ENCODE results near the gene RNF17. TPM values are rescaled to one million over a fixed set of nuclear protein-coding genes. Genes with fewer than 3 reads are reported as not detected.

Gene RNF17
- total and polyA plus RNA-seq, 2 experiments from 2014 or later, result not detected

DNA sequence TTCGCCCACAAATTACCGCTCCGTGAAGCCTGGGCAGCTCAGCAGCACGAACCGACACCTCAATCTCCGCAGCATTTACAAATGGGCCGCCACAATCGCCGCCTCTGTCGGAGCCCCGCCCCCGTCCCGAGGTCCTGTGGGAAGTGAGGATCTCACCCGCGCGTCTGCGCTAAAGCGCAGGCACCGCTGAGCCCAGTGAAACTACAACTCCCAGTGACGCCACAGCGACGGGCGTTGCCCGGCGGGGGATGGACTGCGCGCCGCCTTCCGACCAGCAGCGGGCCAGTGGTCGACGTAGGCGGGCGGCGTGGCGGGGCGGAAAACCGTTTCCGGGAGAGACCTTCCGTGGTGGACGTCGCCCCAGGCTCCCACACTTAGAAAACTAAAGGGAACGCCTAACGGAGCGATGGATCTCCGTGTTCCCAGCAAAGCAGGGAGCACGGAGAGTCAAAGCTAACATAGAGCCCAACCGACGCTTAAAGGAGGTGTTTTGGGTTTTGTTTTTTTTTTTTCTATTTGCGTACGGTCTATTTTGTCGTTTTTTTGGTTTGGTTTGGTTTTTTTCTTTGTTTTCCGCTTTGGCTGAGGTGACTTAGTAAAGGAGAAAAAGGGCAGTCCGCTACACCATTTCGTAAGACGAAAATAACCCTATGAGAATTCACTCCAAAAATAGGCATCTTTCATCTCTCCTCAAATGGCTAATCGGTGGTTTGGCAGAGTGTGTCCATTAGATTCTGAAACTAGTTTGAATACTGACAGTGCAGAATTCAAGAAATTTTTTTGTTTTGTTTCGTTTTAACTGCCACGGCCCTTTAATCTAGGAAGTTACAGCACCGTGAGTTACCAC lies 159.0 kb downstream of the RNF17 start:
- 0 out of 2 replicates have a peak, but pooled peaks cover 4% of the 10 kb centered on the region for H3F3A ChIP-seq (ENCODE audit: insufficient read depth)
- no peaks in the 10 kb centered on the region for H4K20me1 ChIP-seq (ENCODE audit: insufficient read depth)
- H3K9me3 ChIP-seq (ENCODE audit: low read depth), result no peaks in the 10 kb centered on the region
- H3K27ac ChIP-seq, result peak overlapping the region; percentile 99
- WGBS, 2 experiments (ENCODE audit: low coverage in 1 of 2, low lambda C conversion rate in 2 of 2, missing lambda C conversion rate in 2 of 2), result 1% methylated on average over 59 to 60 of the region's 60 CpGs
- TF ChIP-seq EZH2 (IDR thresholded peaks at IDR 0.05; ENCODE audit: insufficient read depth, poor library complexity, severe bottlenecking) (no peak), EZH2phosphoT487 (IDR thresholded peaks at IDR 0.05; ENCODE audit: insufficient read depth, low read depth) (no peak)
- no peaks in the 10 kb centered on the region for H3K27me3 ChIP-seq (replicated peaks; ENCODE audit: insufficient read depth)
- peaks cover 42% of the 10 kb centered on the region for H3K79me2 ChIP-seq (ENCODE audit: insufficient read depth)
- peak overlapping the region; percentile 85 for H3K4me3 ChIP-seq
- H3K9ac ChIP-seq, result peak overlapping the region; percentile 97
- in situ Hi-C loops (cut with MboI), result no loop called here
- peaks cover 14% of the 10 kb centered on the region for H3K4me1 ChIP-seq (ENCODE audit: insufficient read depth)
- no peaks in the 10 kb centered on the region for H3K36me3 ChIP-seq (ENCODE audit: low read depth)
- peak overlapping the region; percentile 97 for H2AFZ ChIP-seq
- H3K9me2 ChIP-seq (ENCODE audit: insufficient read depth), result no peaks in the 10 kb centered on the region
- peak overlapping the region; percentile 97 for H3K4me2 ChIP-seq (ENCODE audit: unreplicated experiment)
- DNase-seq, result peak; percentile 100

DNA sequence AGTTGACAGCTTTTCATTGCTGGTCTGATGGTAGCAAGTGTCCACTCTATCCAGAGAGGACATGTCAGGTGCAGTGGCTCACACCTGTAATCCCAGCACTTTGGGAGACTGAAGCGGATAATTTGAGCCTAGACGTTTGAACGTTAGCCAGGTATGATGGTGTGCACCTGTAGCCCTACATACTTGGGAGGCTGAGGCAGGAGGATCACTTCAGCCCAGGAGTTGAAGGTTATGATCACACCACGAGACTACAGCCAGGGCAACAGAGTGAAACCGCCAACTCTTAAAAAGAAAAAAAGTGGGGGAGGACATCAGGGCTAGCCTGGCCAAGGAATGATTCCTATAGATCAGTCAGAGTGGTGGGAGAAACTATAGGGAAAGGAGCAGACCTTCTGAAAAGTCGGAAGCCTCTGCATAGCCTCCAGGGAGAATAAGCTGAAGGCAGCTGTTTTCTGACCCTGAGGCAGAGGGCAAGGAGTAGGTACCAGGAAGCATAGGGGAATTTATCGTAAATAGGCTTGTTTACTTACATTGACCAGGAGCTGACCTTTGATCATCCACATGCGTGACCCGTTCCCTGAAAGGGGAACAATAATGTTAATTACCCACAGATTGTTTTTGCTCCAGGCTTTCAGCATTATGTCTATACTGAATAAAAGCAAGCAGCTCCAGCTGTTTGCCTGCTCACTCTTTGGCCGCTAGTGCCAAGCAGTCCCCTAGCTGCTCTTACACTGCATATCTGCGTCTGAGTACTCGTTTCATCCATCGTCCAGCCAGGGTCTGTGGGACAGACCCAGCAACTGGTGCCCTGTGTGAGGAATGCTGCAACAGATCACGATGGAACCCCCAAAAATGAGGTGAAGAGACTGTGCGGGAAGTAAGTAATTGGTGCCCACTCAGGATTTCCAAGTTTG lies 161.6 kb downstream of the RNF17 start:
- TF ChIP-seq EZH2 (IDR thresholded peaks at IDR 0.05; ENCODE audit: insufficient read depth, poor library complexity, severe bottlenecking) (no peak), EZH2phosphoT487 (IDR thresholded peaks at IDR 0.05; ENCODE audit: insufficient read depth, low read depth) (no peak)
- Histone ChIP-seq H3K4me2 (ENCODE audit: unreplicated experiment) (no peak overlapping the region), H3K27me3 (replicated peaks; ENCODE audit: insufficient read depth) (peaks cover 17% of the 10 kb centered on the region), H3K9ac (no peak overlapping the region), H3K79me2 (ENCODE audit: insufficient read depth) (peaks cover 17% of the 10 kb centered on the region), H2AFZ (no peak overlapping the region), H3K9me3 (ENCODE audit: low read depth) (no peaks in the 10 kb centered on the region), H3K36me3 (ENCODE audit: low read depth) (no peaks in the 10 kb centered on the region), H3K27ac (no peak overlapping the region), H3F3A (ENCODE audit: insufficient read depth) (0 out of 2 replicates have a peak, but pooled peaks cover 4% of the 10 kb centered on the region), H3K4me3 (no peak overlapping the region), H3K4me1 (ENCODE audit: insufficient read depth) (peaks cover 14% of the 10 kb centered on the region), H3K9me2 (ENCODE audit: insufficient read depth) (no peaks in the 10 kb centered on the region), H4K20me1 (ENCODE audit: insufficient read depth) (no peaks in the 10 kb centered on the region)
- DNase-seq, result no peak
- in situ Hi-C loops (cut with MboI), result no loop called here
- WGBS, 2 experiments (ENCODE audit: low coverage in 1 of 2, low lambda C conversion rate in 2 of 2, missing lambda C conversion rate in 2 of 2), result 48 to 52% methylated on average over 15 of the region's 15 CpGs

DNA sequence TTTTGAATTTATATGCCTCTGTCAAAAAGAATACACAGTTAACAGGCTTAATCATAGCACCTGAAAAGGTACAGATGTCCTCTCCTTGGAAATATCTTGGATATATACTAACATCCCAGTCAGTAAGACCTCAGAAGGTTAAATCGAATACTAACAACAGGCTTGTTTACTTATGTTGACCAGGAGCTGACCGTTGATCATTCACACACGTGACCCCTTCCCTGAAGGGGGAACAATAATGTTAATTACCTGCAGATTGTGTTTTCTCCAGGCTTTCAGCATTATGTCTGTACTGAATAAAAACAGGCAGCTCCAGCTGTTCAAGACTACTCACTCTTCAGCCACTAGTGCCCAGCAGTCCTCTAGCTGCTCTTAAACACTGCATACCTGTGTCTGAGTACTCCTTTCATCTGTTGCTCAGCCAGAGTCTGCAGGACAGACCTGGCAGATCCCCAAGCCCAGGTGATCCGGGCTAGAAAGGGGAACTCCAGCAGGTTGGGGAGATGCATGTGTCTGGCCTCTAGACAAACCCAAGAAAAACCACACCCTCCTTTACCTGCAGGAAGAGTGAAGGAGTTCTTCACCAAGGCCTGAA lies 163.9 kb downstream of the RNF17 start:
- no peaks in the 10 kb centered on the region for H3K9me3 ChIP-seq (ENCODE audit: low read depth)
- H3K79me2 ChIP-seq (ENCODE audit: insufficient read depth), result no peaks in the 10 kb centered on the region
- peaks cover 40% of the 10 kb centered on the region for H3K27me3 ChIP-seq (replicated peaks; ENCODE audit: insufficient read depth)
- H2AFZ ChIP-seq, result no peak overlapping the region
- no peak overlapping the region for H3K4me3 ChIP-seq
- H3F3A ChIP-seq (ENCODE audit: insufficient read depth), result 0 out of 2 replicates have a peak, but pooled peaks cover 4% of the 10 kb centered on the region
- H4K20me1 ChIP-seq (ENCODE audit: insufficient read depth), result no peaks in the 10 kb centered on the region
- H3K36me3 ChIP-seq (ENCODE audit: low read depth), result no peaks in the 10 kb centered on the region
- no peak overlapping the region for H3K27ac ChIP-seq
- no peaks in the 10 kb centered on the region for H3K9me2 ChIP-seq (ENCODE audit: insufficient read depth)
- no peak overlapping the region for H3K4me2 ChIP-seq (ENCODE audit: unreplicated experiment)
- no peak for DNase-seq
- no peak for TF ChIP-seq EZH2phosphoT487 (IDR thresholded peaks at IDR 0.05; ENCODE audit: insufficient read depth, low read depth)
- H3K4me1 ChIP-seq (ENCODE audit: insufficient read depth), result peaks cover 5% of the 10 kb centered on the region; the same call in 1 of the 2 replicates
- 17 to 22% methylated on average over 4 of the region's 4 CpGs for WGBS, 2 experiments (ENCODE audit: low coverage in 1 of 2, low lambda C conversion rate in 2 of 2, missing lambda C conversion rate in 2 of 2)
- in situ Hi-C loops (cut with MboI), result no loop called here
- H3K9ac ChIP-seq, result no peak overlapping the region

DNA sequence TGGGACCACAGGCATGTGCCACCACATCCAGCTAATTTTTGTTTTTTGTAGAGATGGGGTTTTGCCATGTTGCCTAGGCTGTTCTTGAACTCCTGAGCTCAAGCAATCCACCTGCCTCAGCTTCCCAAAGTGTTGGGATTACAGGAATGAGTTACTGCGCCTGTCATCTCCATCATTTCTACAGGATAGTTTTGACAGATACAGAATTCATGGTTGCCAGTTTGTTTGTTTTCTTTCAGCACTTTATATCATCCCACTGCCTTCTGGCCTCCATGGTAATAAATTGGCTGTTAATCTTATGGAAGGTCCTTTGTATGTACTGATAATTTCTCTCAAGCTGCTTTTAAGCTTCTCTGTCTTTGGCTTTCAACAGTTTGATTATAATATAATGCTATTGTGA lies 165.2 kb downstream of the RNF17 start:
- Histone ChIP-seq H2AFZ (no peak overlapping the region), H3K36me3 (ENCODE audit: low read depth) (no peaks in the 10 kb centered on the region), H3K9me3 (ENCODE audit: low read depth) (no peaks in the 10 kb centered on the region), H3K4me2 (ENCODE audit: unreplicated experiment) (no peak overlapping the region), H3F3A (ENCODE audit: insufficient read depth) (no peaks in the 10 kb centered on the region), H3K9me2 (ENCODE audit: insufficient read depth) (no peaks in the 10 kb centered on the region), H3K4me3 (no peak overlapping the region), H3K9ac (no peak overlapping the region), H3K27me3 (replicated peaks; ENCODE audit: insufficient read depth) (peaks cover 45% of the 10 kb centered on the region), H4K20me1 (ENCODE audit: insufficient read depth) (no peaks in the 10 kb centered on the region), H3K27ac (no peak overlapping the region), H3K79me2 (ENCODE audit: insufficient read depth) (no peaks in the 10 kb centered on the region), H3K4me1 (ENCODE audit: insufficient read depth) (no peaks in the 10 kb centered on the region)
- in situ Hi-C loops (cut with MboI), result no loop called here
- 67 to 72% methylated on average over 1 of the region's 1 CpG for WGBS, 2 experiments (ENCODE audit: low coverage in 1 of 2, low lambda C conversion rate in 2 of 2, missing lambda C conversion rate in 2 of 2)
- DNase-seq, result no peak
- TF ChIP-seq EZH2 (IDR thresholded peaks at IDR 0.05; ENCODE audit: insufficient read depth, poor library complexity, severe bottlenecking) (no peak), EZH2phosphoT487 (IDR thresholded peaks at IDR 0.05; ENCODE audit: insufficient read depth, low read depth) (no peak)

Other genes starting within 250 kb of the RNF17 start
- not detected in 2 replicates for gene ATP12A, start 83.8 kb upstream of the RNF17 start, total RNA-seq (2014; rRNA removed; shearing (Covaris generic))
- gene ATP12A, start 83.8 kb upstream of the RNF17 start, polyA plus RNA-seq (2016; fragmentation: Nextera tagmentation; extraction: Ambion mirVana), result not detected in 2 replicates